Left lung (tissue), 10 donors: Measurements from ENCODE around the gene BTN1A1. TPM values are rescaled to one million over a fixed set of nuclear protein-coding genes. Genes with fewer than 3 reads are reported as not detected.
"Not testable (repeated sequence)": the region's sequence is repeated elsewhere in the genome, so short reads cannot be mapped to it uniquely, and the experiment has no call there.

ENCODE experiments used
- ATAC-seq: fragments of 200-7000 bp; cut with Tn5 transposase; one replicate; pipeline ENCODE4 v1.9.1; 2020; ENCODE audit warnings: moderate library complexity
- DNase-seq, 4 donors: peaks; one replicate each; pipeline ENCODE4 v3.0.0-alpha.2; 2013 to 2020
- H3K27ac ChIP-seq, 2 donors: fragments of 200-600 bp; sonication (generic) in 1 of 2; one replicate each; pipeline versions ENCODE4 v1.5.0 to v1.8.0; 2020 to 2021
- H3K27me3 ChIP-seq, 2 donors: fragments of 200-600 bp; sonication (generic) in 1 of 2; one replicate each; pipeline versions ENCODE4 v1.5.0 to v1.8.0; 2020 to 2021
- H3K36me3 ChIP-seq, 2 donors: fragments of 200-600 bp; sonication (generic) in 1 of 2; one replicate each; pipeline versions ENCODE4 v1.5.0 to v1.8.0; 2020 to 2021
- H3K4me1 ChIP-seq, 2 donors: fragments of 200-600 bp; one replicate each; pipeline ENCODE4 v1.8.0; 2021
- H3K4me3 ChIP-seq, 2 donors: fragments of 200-600 bp; sonication (generic) in 1 of 2; one replicate each; pipeline versions ENCODE4 v1.5.0 to v1.8.0; 2020 to 2021; ENCODE audit warnings: mild to moderate bottlenecking in 1 of 2
- H3K9me3 ChIP-seq, 2 donors: fragments of 200-600 bp; sonication (generic) in 1 of 2; one replicate each; pipeline versions ENCODE4 v1.5.0 to v1.8.0; 2020 to 2021
- intact Hi-C, 2 donors: fragments of 100-400 bp; cut with DNase I; formaldehyde crosslinking; loops; one replicate each; pipeline versions ENCODE4 v1.11.2 to v1.14.2; 2022
- polyA plus RNA-seq, 6 donors: library from polyadenylated mRNA; unstranded; fragments of 120-200 nt; gene quantifications; one replicate each; pipeline ENCODE4 v1.2.1, GENCODE V29; 2013; ENCODE audit not compliant: insufficient read length in 6 of 6
- total RNA-seq, 2 donors: library from RNA; stranded (reverse); fragmentation: NEBNext Ultra II Directional; extraction: Animal tissue kit (Norgen Biotek cat#: 25700); gene quantifications; one replicate each; pipeline ENCODE4 v1.2.1, GENCODE V29; 2021
- TF ChIP-seq, protein P1 (sequence below), 2 donors: fragments of 200-600 bp; sonication (generic) in 1 of 2; IDR thresholded peaks; one replicate each; pipeline versions ENCODE4 v1.5.0 to v1.8.0; 2021; ENCODE audit warnings: antibody characterized with exemption in 2 of 2
- donor health status: DM: no; HTN: yes; CAD: no.
- donor health status: DM: no; HTN: no; CAD: no.

The BTN1A1 gene
- total and polyA plus RNA-seq, 8 donors, result 0.15 to 0.32 (median 0.23) TPM; not detected in 2

DNA sequence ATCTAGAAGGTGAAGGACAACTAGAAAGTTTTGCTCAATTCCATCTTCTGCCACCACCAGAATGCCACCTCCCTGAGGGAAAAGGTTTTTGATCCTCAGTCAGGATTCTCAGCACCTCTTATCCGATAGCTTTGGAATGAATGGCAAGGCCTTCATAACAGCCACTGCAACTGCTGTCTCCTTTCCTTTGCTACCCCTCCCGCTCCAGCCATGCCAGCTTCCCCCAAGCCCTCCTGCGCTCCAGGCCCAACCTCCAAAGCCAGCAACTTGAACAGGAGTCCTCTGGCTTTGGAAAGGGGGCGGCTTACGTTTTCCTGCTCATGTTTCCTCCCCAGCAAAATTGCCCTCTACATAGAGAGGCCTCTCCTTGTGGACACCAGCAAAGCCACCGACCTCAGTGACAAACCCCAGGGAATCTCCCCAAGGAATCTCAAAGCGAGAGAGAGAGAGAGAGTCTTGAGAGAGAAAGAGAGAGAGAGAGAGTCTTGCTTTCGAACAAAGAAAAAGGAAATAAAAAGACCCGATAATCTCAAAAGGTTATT, 42.8 kb upstream of the BTN1A1 start:
- H3K4me1 ChIP-seq, result peaks cover 19 to 56% of the 10 kb centered on the region in 2 donors
- DNase-seq, result peak in 1 of 4 donors; percentile 41

DNA sequence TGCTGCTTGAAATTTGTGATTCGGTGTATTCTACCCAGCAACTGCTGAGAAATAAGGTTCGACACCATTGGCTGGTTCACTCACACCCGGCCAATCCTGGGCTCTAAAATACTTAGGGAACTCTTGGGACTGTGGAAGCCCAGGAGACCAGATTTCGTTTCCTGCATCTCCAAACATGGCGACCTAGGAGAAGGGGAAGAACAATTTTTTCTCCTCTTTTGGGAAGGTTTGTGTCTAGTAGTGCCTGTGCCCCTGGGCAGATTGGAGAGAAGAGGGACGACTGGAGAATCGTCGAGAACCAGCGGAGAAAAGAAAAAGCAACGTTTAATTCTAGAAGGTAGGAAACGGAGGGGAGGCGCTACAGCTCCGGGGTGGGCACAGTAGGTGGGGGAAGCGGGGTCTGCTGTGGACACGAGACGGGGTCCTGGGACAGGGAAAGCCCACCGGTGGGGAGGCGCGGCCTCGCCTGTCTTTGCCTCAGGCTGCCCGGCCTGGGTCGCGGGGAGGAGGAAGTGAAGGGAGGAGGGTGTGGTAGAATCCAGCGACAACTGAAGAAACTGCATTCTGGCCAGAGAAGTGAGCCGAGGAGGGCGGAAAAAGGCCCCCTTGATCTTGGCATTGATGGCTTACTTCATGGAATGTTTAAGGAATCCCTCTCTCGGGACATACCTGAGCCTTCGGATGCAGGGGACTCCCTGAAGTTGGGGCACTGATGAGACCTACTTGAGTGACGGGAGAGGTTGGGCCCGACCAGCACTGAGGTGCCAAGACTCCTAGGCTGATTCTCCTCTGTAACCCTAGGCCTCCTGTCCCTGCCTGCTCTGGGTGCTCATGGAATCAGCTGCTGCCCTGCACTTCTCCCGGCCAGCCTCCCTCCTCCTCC, 42.1 kb upstream of the BTN1A1 start, which contains the start of gene BTN2A1:
TSS of gene BTN2A1 (plus strand) at position 150 of the 883 bp plus-strand sequence. CDS start at position 832, 682 bp downstream.
- Histone ChIP-seq H3K27ac (peak within 1 kb of the TSS; percentile 95 to 97), H3K36me3 (peaks cover 0 to 39% of the 10 kb centered on the region in 2 donors), H3K4me3 (peak within 1 kb of the TSS; percentile 63 to 85), H3K4me1 (peaks cover 19 to 58% of the 10 kb centered on the region in 2 donors), H3K9me3 (no peaks in the 10 kb centered on the region), H3K27me3 (no peaks in the 10 kb centered on the region)
- TF ChIP-seq, protein P1, sequence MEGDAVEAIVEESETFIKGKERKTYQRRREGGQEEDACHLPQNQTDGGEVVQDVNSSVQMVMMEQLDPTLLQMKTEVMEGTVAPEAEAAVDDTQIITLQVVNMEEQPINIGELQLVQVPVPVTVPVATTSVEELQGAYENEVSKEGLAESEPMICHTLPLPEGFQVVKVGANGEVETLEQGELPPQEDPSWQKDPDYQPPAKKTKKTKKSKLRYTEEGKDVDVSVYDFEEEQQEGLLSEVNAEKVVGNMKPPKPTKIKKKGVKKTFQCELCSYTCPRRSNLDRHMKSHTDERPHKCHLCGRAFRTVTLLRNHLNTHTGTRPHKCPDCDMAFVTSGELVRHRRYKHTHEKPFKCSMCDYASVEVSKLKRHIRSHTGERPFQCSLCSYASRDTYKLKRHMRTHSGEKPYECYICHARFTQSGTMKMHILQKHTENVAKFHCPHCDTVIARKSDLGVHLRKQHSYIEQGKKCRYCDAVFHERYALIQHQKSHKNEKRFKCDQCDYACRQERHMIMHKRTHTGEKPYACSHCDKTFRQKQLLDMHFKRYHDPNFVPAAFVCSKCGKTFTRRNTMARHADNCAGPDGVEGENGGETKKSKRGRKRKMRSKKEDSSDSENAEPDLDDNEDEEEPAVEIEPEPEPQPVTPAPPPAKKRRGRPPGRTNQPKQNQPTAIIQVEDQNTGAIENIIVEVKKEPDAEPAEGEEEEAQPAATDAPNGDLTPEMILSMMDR (IDR thresholded peaks at IDR 0.05), result no peak
- ATAC-seq (peak; percentile 99), DNase-seq (peak; percentile 83 to 94 (median 88))
- intact Hi-C loops, result no loop called here

More for the DNA sequence above, 42.8 kb upstream of the BTN1A1 start:
- Histone ChIP-seq H3K36me3 (peaks cover 0 to 32% of the 10 kb centered on the region in 2 donors), H3K4me3 (peak overlapping the region; percentile 63 to 85), H3K27ac (peak overlapping the region; percentile 95 to 97), H3K27me3 (no peaks in the 10 kb centered on the region), H3K9me3 (no peaks in the 10 kb centered on the region)
- peak; percentile 51 for ATAC-seq
- intact Hi-C loops, result no loop called here
- TF ChIP-seq, protein P1 (IDR thresholded peaks at IDR 0.05), result no peak

GRCh38 chr6:26459023-26459810, 40.9 kb upstream of the BTN1A1 start:
- Histone ChIP-seq H3K4me1 (peaks cover 19 to 64% of the 10 kb centered on the region in 2 donors), H3K9me3 (no peaks in the 10 kb centered on the region), H3K27ac (peak overlapping the region in 1 of 2 donors; percentile 97), H3K36me3 (peaks cover 0 to 51% of the 10 kb centered on the region in 2 donors), H3K4me3 (peak overlapping the region; percentile 63 to 85), H3K27me3 (no peaks in the 10 kb centered on the region)
- intact Hi-C loops, result no loop called here
- TF ChIP-seq, protein P1 (IDR thresholded peaks at IDR 0.05), result no peak
- no peak for DNase-seq
- ATAC-seq, result no peak

GRCh38 chr6:26461353-26461752, 38.8 kb upstream of the BTN1A1 start:
- DNase-seq, intact Hi-C loops, H3K27me3 ChIP-seq, ATAC-seq, H3K27ac ChIP-seq, H3K9me3 ChIP-seq: not testable (repeated sequence)
- Histone ChIP-seq H3K36me3 (peaks cover 5 to 72% of the 10 kb centered on the region in 2 donors), H3K4me1 (peaks cover 19 to 72% of the 10 kb centered on the region in 2 donors), H3K4me3 (peak overlapping the region in 1 of 2 donors; percentile 85)

- H3K4me1 ChIP-seq, result peaks cover 14 to 54% of the 10 kb centered on the region in 2 donors
- no peak overlapping the region for H3K4me3 ChIP-seq
- no peak overlapping the region for H3K27ac ChIP-seq
- no peaks in the 10 kb centered on the region for H3K27me3 ChIP-seq
- H3K36me3 ChIP-seq, result peaks cover 5 to 99% of the 10 kb centered on the region in 2 donors
- no peaks in the 10 kb centered on the region for H3K9me3 ChIP-seq
- ATAC-seq (no peak), DNase-seq (no peak)
- TF ChIP-seq, protein P1 (IDR thresholded peaks at IDR 0.05), result no peak
- intact Hi-C loops, result no loop called here
Observed at GRCh38 chr6:26464014-26464413, 36.1 kb upstream of the BTN1A1 start.
